Naive thymus-derived CD4-positive, alpha-beta T cell (primary cell): ENCODE data around the gene ROCK2. TPM values are rescaled to one million over a fixed set of nuclear protein-coding genes. Genes with fewer than 3 reads are reported as not detected.

ENCODE experiments used
- ATAC-seq: fragments of 150-1000 bp; cut with Tn5 transposase; 2 replicates; pipeline ENCODE4 v1.10.0; 2021; ENCODE audit warnings: mild to moderate bottlenecking, moderate library complexity
- CTCF ChIA-PET: fragments of 350-600 bp; sonication (Branson Sonifier 250); formaldehyde crosslinking; loops from one replicate; lab custom pipeline; 2021; ENCODE audit warnings: antibody characterized with exemption; lab: Charles Lee
- POLR2A ChIA-PET: fragments of 350-600 bp; sonication (Branson Sonifier 250); formaldehyde crosslinking; loops from one replicate; lab custom pipeline; 2021; ENCODE audit warnings: antibody characterized with exemption, inconsistent platforms; lab: Charles Lee
- DNase-seq, 9 donors: peaks; one replicate each; pipeline versions ENCODE4 v3.0.0 to v3.0.0-alpha.2; 2020 to 2022; ENCODE audit warnings: mixed read lengths in 1 of 9
- H3K27ac ChIP-seq: one replicate; pipeline ENCODE4 v1.7.0; 2013; ENCODE audit warnings: mild to moderate bottlenecking, low read depth, low read length, moderate library complexity
- H3K27me3 ChIP-seq, 2 donors: one replicate each; pipeline ENCODE4 v1.7.0; 2013; ENCODE audit warnings: low read length in 2 of 2, mild to moderate bottlenecking in 2 of 2, moderate library complexity in 2 of 2; ENCODE audit not compliant: control insufficient read depth in 2 of 2, insufficient read depth in 2 of 2
- H3K36me3 ChIP-seq, 3 experiments: 1 replicate in 2 of 3; 2 replicates in 1 of 3; pipeline ENCODE4 v1.7.0; 2013; ENCODE audit warnings: low read length in 3 of 3, mild to moderate bottlenecking in 3 of 3, moderate library complexity in 1 of 3; ENCODE audit not compliant: insufficient read depth in 3 of 3, control insufficient read depth in 2 of 3
- H3K4me1 ChIP-seq, 2 donors: one replicate each; pipeline ENCODE4 v1.7.0; 2013; ENCODE audit warnings: low read length in 2 of 2, mild to moderate bottlenecking in 2 of 2, moderate library complexity in 1 of 2; ENCODE audit not compliant: control insufficient read depth in 2 of 2, insufficient read depth in 2 of 2
- H3K4me3 ChIP-seq: 2 replicates; pipeline ENCODE4 v1.7.0; 2013; ENCODE audit warnings: mild to moderate bottlenecking, low read length
- H3K9me3 ChIP-seq, 3 experiments: 1 replicate in 2 of 3; 2 replicates in 1 of 3; pipeline ENCODE4 v1.7.0; 2013; ENCODE audit warnings: low read length in 3 of 3; ENCODE audit not compliant: control insufficient read depth in 2 of 3
- H3K27ac Mint-ChIP-seq, 9 donors: one replicate each; pipeline ENCODE4 v1.8.0; 2020 to 2022; ENCODE audit warnings: mixed read lengths in 9 of 9, mild to moderate bottlenecking in 8 of 9, moderate library complexity in 5 of 9, inconsistent platforms in 2 of 9
- H3K27me3 Mint-ChIP-seq, 5 donors: one replicate each; pipeline ENCODE4 v1.8.0; 2021 to 2022; ENCODE audit warnings: mixed read lengths in 5 of 5, mild to moderate bottlenecking in 1 of 5
- H3K36me3 Mint-ChIP-seq, 5 donors: one replicate each; pipeline ENCODE4 v1.8.0; 2020 to 2022; ENCODE audit warnings: mixed read lengths in 5 of 5, mild to moderate bottlenecking in 3 of 5, inconsistent platforms in 1 of 5
- H3K4me1 Mint-ChIP-seq, 7 donors: one replicate each; pipeline ENCODE4 v1.8.0; 2020 to 2022; ENCODE audit warnings: mixed read lengths in 7 of 7, mild to moderate bottlenecking in 3 of 7, inconsistent platforms in 1 of 7
- H3K4me3 Mint-ChIP-seq, 10 donors: one replicate each; pipeline ENCODE4 v1.8.0; 2020 to 2022; ENCODE audit warnings: mild to moderate bottlenecking in 10 of 10, mixed read lengths in 10 of 10, moderate library complexity in 6 of 10, inconsistent platforms in 2 of 10
- H3K9me3 Mint-ChIP-seq, 11 donors: one replicate each; pipeline ENCODE4 v1.8.0; 2020 to 2022; ENCODE audit warnings: mixed read lengths in 11 of 11, mild to moderate bottlenecking in 4 of 11, inconsistent platforms in 1 of 11, moderate library complexity in 1 of 11
- intact Hi-C, 2 donors: fragments of 100-400 bp; cut with micrococcal nuclease; formaldehyde crosslinking; loops; one replicate each; pipeline ENCODE4 v1.15.1; 2023
- polyA plus RNA-seq, 2 donors: library from polyadenylated mRNA; unstranded; fragments of 300-500 nt; fragmentation: Illumina TruSeq; gene quantifications; one replicate each; pipeline ENCODE4 v1.2.3, GENCODE V29; 2021
- total RNA-seq, 6 experiments: library from RNA in 5 of 6; stranded (reverse) in 5 of 6; gene quantifications; 1 replicate in 5 of 6; 2 replicates in 1 of 6; pipeline ENCODE4 v1.2.3 and lab custom pipeline; 2021 to 2026

The ROCK2 gene
- total and polyA plus RNA-seq, 7 experiments from 2014 or later, result 12.0 to 23.9 (median 18.7) TPM

DNA sequence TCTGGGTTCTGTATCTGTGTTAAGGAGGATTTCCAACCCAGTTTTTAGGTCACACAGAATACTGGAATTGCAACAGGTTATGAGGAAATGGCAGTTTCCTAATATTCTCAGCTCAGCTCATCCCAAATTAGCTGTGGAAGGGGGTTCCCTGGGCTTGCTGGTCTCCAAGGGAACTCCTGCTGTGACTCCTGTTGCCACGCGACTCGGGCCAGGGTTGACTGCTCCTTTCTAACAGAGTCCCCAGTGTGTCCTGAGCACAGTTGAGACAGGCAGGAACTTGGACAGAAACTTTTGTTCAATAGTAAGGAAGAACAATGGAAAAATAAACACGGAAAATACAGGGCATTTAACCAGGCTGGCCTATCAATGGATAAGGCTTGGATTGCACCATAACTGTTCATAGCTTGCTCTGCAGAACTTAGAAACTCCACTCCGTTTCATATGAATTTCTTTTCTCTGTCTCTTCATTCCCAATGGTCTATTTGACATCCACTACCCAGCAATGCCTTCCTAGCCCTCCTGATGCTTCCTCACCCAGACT, 3.8 kb upstream of the ROCK2 start:
- Mint-ChIP-seq H3K27me3 (peaks cover 0 to 41% (median 0%) of the 10 kb centered on the region in 5 donors), H3K4me3 (no peak overlapping the region), H3K36me3 (no peaks in the 10 kb centered on the region), H3K9me3 (no peaks in the 10 kb centered on the region), H3K27ac (peak overlapping the region in 2 of 9 donors; percentile 2 to 48), H3K4me1 (peaks cover under 1 to 7% (median 7%) of the 10 kb centered on the region in 7 donors)
- Histone ChIP-seq H3K4me1 (no peaks in the 10 kb centered on the region), H3K27ac (no peak overlapping the region), H3K36me3 (peaks cover 0 to 6% (median 0%) of the 10 kb centered on the region in 3 experiments), H3K9me3 (no peaks in the 10 kb centered on the region), H3K4me3 (no peak overlapping the region), H3K27me3 (no peaks in the 10 kb centered on the region)
- ChIA-PET CTCF (no interaction called here), POLR2A (no interaction called here)
- ATAC-seq (no peak), DNase-seq (no peak)
- intact Hi-C loops, result loop anchor here (10.0 kb wide), 5 partner anchors 397 to 1393 kb away; partner anchors contain the start of genes GRHL1 (in 1 of the 2), LPIN1 (in 1 of the 2), NOL10 (in 1 of the 2) and TRIB2 (in 1 of the 2)

DNA sequence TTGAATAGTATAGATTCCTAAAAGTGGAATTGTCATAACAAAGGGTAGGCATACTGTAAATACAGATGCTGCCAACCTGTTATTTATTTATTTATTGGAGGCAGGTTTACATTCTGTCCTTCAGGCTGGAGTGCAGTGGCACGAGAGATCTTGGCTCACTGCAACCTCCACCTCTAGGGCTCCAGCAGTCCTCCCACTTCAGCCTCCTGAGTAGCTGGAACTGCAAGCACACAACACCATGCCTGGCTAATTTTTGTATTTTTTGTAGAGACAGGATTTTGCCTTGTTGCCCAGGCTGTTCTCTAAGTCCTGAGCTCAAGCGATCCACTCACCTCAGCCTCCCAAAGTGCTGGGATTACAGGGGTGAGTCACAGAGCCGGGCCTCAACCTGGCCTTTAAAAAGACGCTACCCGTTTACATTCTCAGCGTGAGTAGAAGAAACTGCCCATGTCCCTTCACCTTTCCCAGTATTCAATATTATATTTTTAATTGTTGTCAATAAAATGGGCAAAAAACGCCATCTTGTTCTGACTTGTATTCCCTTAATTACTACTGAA, 3.0 kb upstream of the ROCK2 start:
- H3K36me3 ChIP-seq, result peaks cover 0 to 6% (median 0%) of the 10 kb centered on the region in 3 experiments
- no peaks in the 10 kb centered on the region for H3K27me3 ChIP-seq
- H3K4me1 ChIP-seq, result peaks cover 4 to 6% of the 10 kb centered on the region in 2 donors
- ChIA-PET POLR2A (no interaction called here), CTCF (no interaction called here)
- DNase-seq, result no peak
- H3K27ac ChIP-seq, result no peak overlapping the region
- no peaks in the 10 kb centered on the region for H3K9me3 Mint-ChIP-seq
- intact Hi-C loops, result loop anchor here (10.0 kb wide), 5 partner anchors 397 to 1393 kb away; partner anchors contain the start of genes GRHL1 (in 1 of the 2), LPIN1 (in 1 of the 2), NOL10 (in 1 of the 2) and TRIB2 (in 1 of the 2)
- H3K4me1 Mint-ChIP-seq, result peaks cover 8 to 15% (median 13%) of the 10 kb centered on the region in 7 donors
- no peaks in the 10 kb centered on the region for H3K36me3 Mint-ChIP-seq
- H3K9me3 ChIP-seq, result no peaks in the 10 kb centered on the region
- H3K4me3 Mint-ChIP-seq, result no peak overlapping the region
- H3K27me3 Mint-ChIP-seq, result peaks cover 0 to 36% (median 0%) of the 10 kb centered on the region in 5 donors
- no peak overlapping the region for H3K4me3 ChIP-seq
- no peak overlapping the region for H3K27ac Mint-ChIP-seq
- no peak for ATAC-seq

DNA sequence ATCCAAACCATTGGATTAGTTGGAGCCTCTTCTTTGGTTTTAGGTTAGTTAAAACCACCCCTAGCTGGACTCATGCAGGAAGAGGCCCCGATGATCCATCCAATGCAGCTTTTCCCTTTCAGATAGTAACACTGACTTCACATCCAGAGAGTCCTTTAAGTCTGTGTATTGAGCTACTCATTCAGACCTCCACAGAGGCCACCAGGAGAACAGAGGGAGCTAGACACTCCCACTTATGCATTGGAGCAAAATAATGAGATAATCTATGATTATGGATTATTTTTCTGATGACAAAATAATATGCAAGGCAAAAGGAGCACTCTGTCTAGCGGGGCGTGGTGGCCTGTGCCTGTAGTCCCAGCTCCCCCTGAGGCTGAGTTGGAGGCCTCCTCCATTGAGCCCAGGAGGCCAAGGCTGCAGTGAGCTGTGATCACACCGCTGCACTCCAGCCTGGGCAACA, 1.6 kb upstream of the ROCK2 start:
- DNase-seq, result no peak
- H3K4me3 ChIP-seq, result no peak overlapping the region
- H3K9me3 ChIP-seq, result no peaks in the 10 kb centered on the region
- Mint-ChIP-seq H3K9me3 (no peaks in the 10 kb centered on the region), H3K36me3 (no peaks in the 10 kb centered on the region), H3K27ac (peak overlapping the region in 5 of 9 donors; percentile 17 to 85 (median 23)), H3K4me3 (peak overlapping the region in 5 of 10 donors; percentile 4 to 91 (median 82)), H3K27me3 (peaks cover 0 to 36% (median 0%) of the 10 kb centered on the region in 5 donors), H3K4me1 (peaks cover 13 to 27% (median 23%) of the 10 kb centered on the region in 7 donors)
- H3K36me3 ChIP-seq, result peaks cover 0 to 6% (median 0%) of the 10 kb centered on the region in 3 experiments
- H3K4me1 ChIP-seq, result peaks cover 11 to 12% of the 10 kb centered on the region in 2 donors
- CTCF ChIA-PET, result no interaction called here
- POLR2A ChIA-PET, result interaction anchor here (1.0 to 1.3 kb wide), 2 partner anchors 190 to 898 kb away, joined by 3 to 7 read pairs; partner anchors contain the start of genes ODC1 and SLC66A3
- no peak overlapping the region for H3K27ac ChIP-seq
- H3K27me3 ChIP-seq, result no peaks in the 10 kb centered on the region
- ATAC-seq, result no peak
- intact Hi-C loops, result loop anchor here (10.0 kb wide), 5 partner anchors 399 to 1391 kb away; partner anchors contain the start of genes GRHL1 (in 1 of the 2), LPIN1 (in 1 of the 2), NOL10 (in 1 of the 2) and TRIB2 (in 1 of the 2)

DNA sequence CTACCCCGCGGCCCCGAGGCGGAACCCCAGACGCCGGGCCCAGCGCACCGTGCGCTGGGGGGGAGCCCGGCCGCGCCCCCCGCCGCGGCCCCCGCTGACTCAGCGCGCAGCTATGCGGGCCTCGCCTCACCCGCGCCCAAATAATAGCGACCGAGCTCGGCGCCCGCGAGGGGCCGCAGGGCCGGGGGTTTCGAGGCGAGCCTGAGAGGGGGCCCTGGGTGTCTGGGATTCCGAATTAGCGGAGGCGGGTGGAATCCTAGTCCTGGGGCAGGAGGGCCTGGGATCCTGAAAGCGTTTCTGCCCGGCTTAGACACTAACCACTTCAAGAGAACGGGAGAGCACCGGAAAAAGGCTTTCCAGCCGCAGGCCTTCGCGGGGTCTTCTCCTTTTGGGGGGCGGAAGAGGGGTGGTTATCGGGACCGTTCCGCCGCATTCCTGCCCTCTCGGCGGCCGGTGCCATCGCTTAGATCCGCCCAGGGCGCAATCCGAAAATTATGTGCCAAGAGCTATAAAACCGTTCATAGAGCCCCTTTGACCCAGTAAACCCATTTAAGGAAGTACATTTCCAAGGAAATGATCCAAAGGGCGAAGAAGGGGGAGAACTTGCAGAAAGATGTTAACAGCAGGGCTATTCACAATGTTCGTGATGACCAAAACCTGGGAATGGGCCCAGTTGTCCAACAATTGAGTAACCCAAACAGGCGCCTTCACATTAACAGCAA, 681 bp upstream of the ROCK2 start:
- Histone ChIP-seq H3K9me3 (no peaks in the 10 kb centered on the region), H3K4me1 (peaks cover 12 to 13% of the 10 kb centered on the region in 2 donors), H3K27me3 (no peaks in the 10 kb centered on the region), H3K4me3 (peak overlapping the region; percentile 57), H3K36me3 (peaks cover 0 to 6% (median 0%) of the 10 kb centered on the region in 3 experiments), H3K27ac (peak overlapping the region; percentile 63)
- H3K4me1 Mint-ChIP-seq, result peaks cover 13 to 37% (median 29%) of the 10 kb centered on the region in 7 donors
- ChIA-PET POLR2A (interaction anchor here (0.8 to 3.2 kb wide), 7 partner anchors 10 to 897 kb away, joined by 3 to 17 read pairs (median 5); partner anchors contain the start of genes ODC1 and SLC66A3), CTCF (interaction anchor here (0.5 to 0.6 kb wide), 2 partner anchors 342 to 510 kb away, joined by 3 read pairs; no protein-coding TSS in a partner anchor)
- intact Hi-C loops, result loop anchor here (1.0 to 10.0 kb wide), 10 partner anchors 113 to 1390 kb away; partner anchors contain the start of genes PDIA6 (in 2 of the 2), SLC66A3 (in 2 of the 2), E2F6 (in 1 of the 2) and GRHL1 (in 1 of the 2)
- peak overlapping the region; percentile 76 to 98 (median 88) for H3K4me3 Mint-ChIP-seq
- ATAC-seq (peak; percentile 48), DNase-seq (peak in 5 of 9 donors; percentile 15 to 29 (median 23))
- H3K36me3 Mint-ChIP-seq, result no peaks in the 10 kb centered on the region
- H3K27ac Mint-ChIP-seq, result peak overlapping the region; percentile 52 to 92 (median 82)
- peaks cover 0 to 31% (median 0%) of the 10 kb centered on the region in 5 donors for H3K27me3 Mint-ChIP-seq
- H3K9me3 Mint-ChIP-seq, result no peaks in the 10 kb centered on the region

DNA sequence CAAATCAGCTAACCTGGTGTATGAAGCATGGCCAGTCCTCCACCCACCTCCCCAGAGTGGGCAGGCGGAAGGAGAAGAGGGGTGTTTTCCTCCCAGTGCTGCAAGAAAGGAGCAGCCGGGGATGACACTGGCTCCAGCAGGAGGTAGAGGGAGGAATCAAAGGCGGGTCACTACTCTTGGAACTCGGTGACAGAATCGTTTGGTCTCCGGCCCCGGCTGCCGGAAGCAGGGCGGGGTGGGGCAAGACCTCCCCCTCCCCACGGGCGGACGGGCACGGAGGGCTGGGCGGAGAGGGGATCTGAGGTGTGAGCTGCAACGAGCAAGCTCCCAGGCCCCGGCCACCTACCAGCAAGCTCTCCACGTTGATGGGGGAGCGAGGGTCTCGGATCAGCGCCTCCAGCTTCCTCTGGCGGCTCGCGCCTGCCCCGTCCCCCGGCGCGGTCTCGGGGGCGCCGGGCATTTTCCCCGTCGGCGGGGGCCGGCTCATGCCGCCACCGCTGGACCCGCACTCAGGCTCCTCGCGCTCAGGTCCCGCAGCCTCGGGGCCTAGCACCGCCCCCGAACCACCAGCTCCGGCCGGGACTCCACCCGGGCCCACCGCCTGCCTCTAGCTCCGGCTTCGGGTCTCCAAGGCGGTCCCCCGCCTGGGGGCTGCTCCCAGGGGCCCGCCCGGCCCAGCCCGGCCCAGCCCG, 640 bp downstream of the ROCK2 start:
- CTCF ChIA-PET, result interaction anchor here (1.1 kb wide), 1 partner anchor 211 kb away, joined by 4 read pairs; a partner anchor contains a TSS

More for the DNA sequence above, 640 bp downstream of the ROCK2 start:
- no peaks in the 10 kb centered on the region for H3K9me3 Mint-ChIP-seq
- H3K27me3 ChIP-seq, result no peaks in the 10 kb centered on the region
- peaks cover 0 to 6% (median 0%) of the 10 kb centered on the region in 3 experiments for H3K36me3 ChIP-seq
- H3K4me3 ChIP-seq, result peak overlapping the region; percentile 87
- H3K4me1 Mint-ChIP-seq, result peaks cover 21 to 49% (median 35%) of the 10 kb centered on the region in 7 donors
- peaks cover 13 to 16% of the 10 kb centered on the region in 2 donors for H3K4me1 ChIP-seq
- H3K4me3 Mint-ChIP-seq, result peak overlapping the region; percentile 93 to 100 (median 98)
- H3K27me3 Mint-ChIP-seq, result peaks cover 0 to 19% (median 0%) of the 10 kb centered on the region in 5 donors
- H3K27ac ChIP-seq, result peak overlapping the region; percentile 76
- H3K9me3 ChIP-seq, result no peaks in the 10 kb centered on the region
- POLR2A ChIA-PET, result interaction anchor here (1.6 to 3.2 kb wide), 3 partner anchors 189 to 214 kb away, joined by 5 to 17 read pairs (median 6); partner anchors contain the start of gene SLC66A3
- peak; percentile 4 for ATAC-seq
- H3K36me3 Mint-ChIP-seq, result no peaks in the 10 kb centered on the region
- intact Hi-C loops, result loop anchor here (1.0 to 10.0 kb wide), 11 partner anchors 111 to 1389 kb away; partner anchors contain the start of genes E2F6 (in 2 of the 2), LPIN1 (in 2 of the 2), PDIA6 (in 2 of the 2) and GRHL1 (in 1 of the 2)
- peak in 7 of 9 donors; percentile 9 to 54 (median 16) for DNase-seq
- H3K27ac Mint-ChIP-seq, result peak overlapping the region; percentile 79 to 96 (median 91)
